IMR-90 (cell line): ENCODE results near the gene LRRC2. TPM values are rescaled to one million over a fixed set of nuclear protein-coding genes. Genes with fewer than 3 reads are reported as not detected.

ENCODE experiments used
- ATAC-seq: fragments of 200-7000 bp; cut with Tn5 transposase; 2 replicates; pipeline ENCODE4 v1.9.1; 2020; ENCODE audit warnings: low read depth, mild to moderate bottlenecking, moderate library complexity
- BruUV-seq: library from RNA; stranded (reverse); fragments of 400-500 nt; replicated peaks from 2 replicates; lab custom pipeline; 2021; lab: Mats Ljungman, UMichigan
- CTCF ChIA-PET: fragments of 300-600 bp; formaldehyde crosslinking; extraction: SDS; loops from one replicate; lab custom pipeline; 2021; ENCODE audit warnings: antibody characterized with exemption; lab: Yijun Ruan, JAX
- POLR2A ChIA-PET: fragments of 300-600 bp; sonication (Branson Sonifier 250); formaldehyde crosslinking; loops from one replicate; lab custom pipeline; 2022; ENCODE audit warnings: antibody characterized with exemption; ENCODE audit not compliant: unreplicated experiment; lab: Charles Lee
- DNase-seq: peaks from one replicate; pipeline ENCODE4 v3.0.0; 2013
- H2AFZ ChIP-seq: replicated peaks from 2 replicates; pipeline ENCODE3; 2013; ENCODE audit warnings: low read length, mild to moderate bottlenecking; ENCODE audit not compliant: poor library complexity
- H2AK5ac ChIP-seq: 2 replicates; pipeline ENCODE4 v1.6.1; 2013; ENCODE audit warnings: low read depth, low read length, inconsistent platforms
- H2AK9ac ChIP-seq: replicated peaks from 2 replicates; pipeline ENCODE3; 2013; ENCODE audit warnings: mild to moderate bottlenecking, low read depth, low read length, moderate library complexity; ENCODE audit not compliant: poor library complexity
- H2BK120ac ChIP-seq: 2 replicates; pipeline ENCODE4 v1.6.1; 2013; ENCODE audit warnings: low read depth, low read length, inconsistent platforms
- H2BK15ac ChIP-seq: 3 replicates; pipeline ENCODE4 v1.6.1; 2013; ENCODE audit warnings: low read depth, low read length, inconsistent platforms
- H2BK20ac ChIP-seq: 2 replicates; pipeline ENCODE4 v1.6.1; 2013; ENCODE audit warnings: low read depth, mild to moderate bottlenecking, inconsistent platforms, low read length, moderate library complexity
- H2BK5ac ChIP-seq: 2 replicates; pipeline ENCODE4 v1.6.1; 2013; ENCODE audit warnings: mild to moderate bottlenecking, low read depth, low read length, inconsistent platforms; ENCODE audit not compliant: poor library complexity, severe bottlenecking
- H3K14ac ChIP-seq: replicated peaks from 2 replicates; pipeline ENCODE4 v1.6.1; 2013; ENCODE audit warnings: low read depth, low read length, inconsistent platforms
- H3K18ac ChIP-seq: 2 replicates; pipeline ENCODE4 v1.6.1; 2013; ENCODE audit warnings: low read depth, low read length, control low read depth
- H3K23ac ChIP-seq: 2 replicates; pipeline ENCODE4 v1.6.1; 2013; ENCODE audit warnings: low read depth, low read length, inconsistent platforms
- H3K27ac ChIP-seq: 2 replicates; pipeline ENCODE4 v1.5.1; 2013; ENCODE audit warnings: mild to moderate bottlenecking, control low read depth, low read length; ENCODE audit not compliant: insufficient read depth
- H3K27me3 ChIP-seq: 2 replicates; pipeline ENCODE4 v1.6.1; 2013; ENCODE audit warnings: low read length; ENCODE audit not compliant: control insufficient read depth, insufficient read depth
- H3K36me3 ChIP-seq: 2 replicates; pipeline ENCODE4 v1.6.1; 2013; ENCODE audit warnings: low read length, mixed read lengths; ENCODE audit not compliant: control insufficient read depth, insufficient read depth
- H3K4ac ChIP-seq: 2 replicates; pipeline ENCODE4 v1.6.1; 2013; ENCODE audit warnings: low read depth, low read length, inconsistent platforms
- H3K4me1 ChIP-seq: 2 replicates; pipeline ENCODE4 v1.6.1; 2013; ENCODE audit warnings: low read length, mixed read lengths; ENCODE audit not compliant: control insufficient read depth, insufficient read depth
- H3K4me2 ChIP-seq: 2 replicates; pipeline ENCODE4 v1.6.1; 2013; ENCODE audit warnings: low read depth, mild to moderate bottlenecking, control low read depth, low read length, moderate library complexity
- H3K4me3 ChIP-seq: 2 replicates; pipeline ENCODE4 v1.5.1; 2013; ENCODE audit warnings: low read depth, mild to moderate bottlenecking, control low read depth, low read length, moderate library complexity; ENCODE audit not compliant: insufficient read depth
- H3K56ac ChIP-seq: 2 replicates; pipeline ENCODE4 v1.6.1; 2013; ENCODE audit warnings: low read length, inconsistent platforms; ENCODE audit not compliant: insufficient read depth; ENCODE audit errors: extremely low read depth
- H3K79me1 ChIP-seq, 2 experiments: 2 replicates each; pipeline ENCODE4 v1.6.1; 2013; ENCODE audit warnings: low read length in 2 of 2, inconsistent platforms in 1 of 2, low read depth in 1 of 2
- H3K9ac ChIP-seq: 2 replicates; pipeline ENCODE4 v1.6.1; 2013; ENCODE audit warnings: low read depth, low read length, control low read depth
- H3K9me1 ChIP-seq: 2 replicates; pipeline ENCODE4 v1.6.1; 2013; ENCODE audit warnings: low read length, inconsistent platforms; ENCODE audit not compliant: insufficient read depth
- H3K9me3 ChIP-seq: 2 replicates; pipeline ENCODE4 v1.6.1; 2013; ENCODE audit warnings: low read length; ENCODE audit not compliant: control insufficient read depth, insufficient read depth
- H4K20me1 ChIP-seq: 2 replicates; pipeline ENCODE4 v1.6.1; 2013; ENCODE audit warnings: low read length, inconsistent platforms; ENCODE audit not compliant: insufficient read depth
- H4K5ac ChIP-seq: 2 replicates; pipeline ENCODE4 v1.6.1; 2013; ENCODE audit warnings: mild to moderate bottlenecking, low read depth, low read length, control low read depth
- H4K8ac ChIP-seq, 2 experiments: 2 replicates each; pipeline ENCODE4 v1.6.1; 2013; ENCODE audit warnings: low read depth in 2 of 2, low read length in 2 of 2, control low read depth in 1 of 2, inconsistent platforms in 1 of 2
- H4K91ac ChIP-seq: 2 replicates; pipeline ENCODE4 v1.6.1; 2013; ENCODE audit warnings: low read depth, low read length, inconsistent platforms; ENCODE audit not compliant: insufficient read depth
- BHLHE40 ChIP-seq: fragments of 150-350 bp; IDR thresholded peaks from 2 replicates; pipeline ENCODE4 v1.6.1; 2016; ENCODE audit warnings: mild to moderate bottlenecking, low read depth, low read length
- CEBPB ChIP-seq: IDR thresholded peaks from 2 replicates; pipeline ENCODE4 v1.6.1; 2012; ENCODE audit warnings: low read depth, low read length, improper control_type of control experiment
- CHD1 ChIP-seq: IDR thresholded peaks from 2 replicates; pipeline ENCODE4 v1.6.1; 2012; ENCODE audit warnings: low read depth, low read length, improper control_type of control experiment
- CTCF ChIP-seq: conservative IDR thresholded peaks from 2 replicates; pipeline ENCODE4 v1.5.1; 2012; ENCODE audit warnings: mild to moderate bottlenecking, low read depth, low read length, improper control_type of control experiment
- FOS ChIP-seq: fragments of 150-350 bp; IDR thresholded peaks from 2 replicates; pipeline ENCODE4 v1.6.1; 2016; ENCODE audit warnings: low read depth, low read length
- MAFK ChIP-seq: IDR thresholded peaks from 2 replicates; pipeline ENCODE4 v1.6.1; 2012; ENCODE audit warnings: low read depth, low read length, improper control_type of control experiment
- MAZ ChIP-seq: IDR thresholded peaks from 2 replicates; pipeline ENCODE4 v1.6.1; 2012; ENCODE audit warnings: low read depth, mild to moderate bottlenecking, low read length, improper control_type of control experiment, moderate library complexity, borderline replicate concordance
- MXI1 ChIP-seq: IDR thresholded peaks from 2 replicates; pipeline ENCODE4 v1.6.1; 2012; ENCODE audit warnings: low read depth, mild to moderate bottlenecking, low read length, moderate library complexity, borderline replicate concordance
- NFE2L2 ChIP-seq: fragments of 150-350 bp; IDR thresholded peaks from 2 replicates; pipeline ENCODE4 v1.6.1; 2016; ENCODE audit warnings: low read depth, mild to moderate bottlenecking, low read length
- POLR2A ChIP-seq: IDR thresholded peaks from 2 replicates; pipeline ENCODE4 v1.6.1; 2012; ENCODE audit warnings: mild to moderate bottlenecking, low read depth, low read length
- RAD21 ChIP-seq: IDR thresholded peaks from 2 replicates; pipeline ENCODE4 v1.6.1; 2012; ENCODE audit warnings: low read length, improper control_type of control experiment
- RCOR1 ChIP-seq: IDR thresholded peaks from 2 replicates; pipeline ENCODE4 v1.6.1; 2012; ENCODE audit warnings: mild to moderate bottlenecking, low read length, improper control_type of control experiment; ENCODE audit not compliant: insufficient replicate concordance
- RFX5 ChIP-seq: IDR thresholded peaks from 2 replicates; pipeline ENCODE4 v1.8.0; 2012; ENCODE audit warnings: low read depth, mild to moderate bottlenecking, low read length, moderate library complexity
- SMC3 ChIP-seq: fragments of 150-350 bp; IDR thresholded peaks from 2 replicates; pipeline ENCODE4 v1.6.1; 2016; ENCODE audit warnings: low read depth, mild to moderate bottlenecking, antibody characterized with exemption, low read length, moderate library complexity
- WGBS, 2 experiments: methylation state at CpG; one replicate each; pipeline versions ENCODE4 v1.1.5 to v1.1.7; 2013; ENCODE audit warnings: missing lambda C conversion rate in 2 of 2; ENCODE audit not compliant: insufficient read length in 1 of 2; ENCODE audit errors: extremely low coverage in 2 of 2; 5-methylcytosine and 5-hydroxymethylcytosine counted together
- dilution Hi-C: fragments of 300-500 bp; cut with HindIII; formaldehyde crosslinking; loops from one replicate; pipeline ENCODE4 v1.14.3; 2018; ENCODE audit warnings: low sequenced_read_pairs; ENCODE audit not compliant: unreplicated experiment
- in situ Hi-C: fragments of 300-500 bp; cut with MboI; formaldehyde crosslinking; loops from 3 replicates; pipeline ENCODE4 v1.14.3; 2019; ENCODE audit warnings: low sequenced_read_pairs, inconsistent platforms, mixed read lengths
- intact Hi-C: fragments of 100-400 bp; cut with micrococcal nuclease; formaldehyde crosslinking; loops from 2 replicates; pipeline ENCODE4 v1.10.0; 2022
- polyA plus RNA-seq, 3 experiments: library from polyadenylated mRNA; depleted of rRNA; stranded (reverse); fragments of >200 nt; gene quantifications; 2 replicates each; pipeline ENCODE4 v1.2.3, GENCODE V29; 2012; ENCODE audit warnings: low replicate concordance in 1 of 3
- total RNA-seq: library from RNA; depleted of rRNA; stranded (reverse); fragments of >200 nt; gene quantifications from 2 replicates; pipeline ENCODE4 v1.2.3, GENCODE V29; 2012
- TF ChIP-seq, protein P1 (sequence below): fragments of 150-350 bp; IDR thresholded peaks from 2 replicates; pipeline ENCODE4 v1.6.1; 2017; ENCODE audit warnings: mild to moderate bottlenecking, antibody characterized with exemption, low read length, low read depth
- TF ChIP-seq, protein P2 (sequence below): fragments of 150-350 bp; IDR thresholded peaks from 2 replicates; pipeline ENCODE4 v1.6.1; 2016; ENCODE audit warnings: low read depth, mild to moderate bottlenecking, low read length, moderate library complexity, borderline replicate concordance

LRRC2 gene
- total and polyA plus RNA-seq, 2 of the 4 experiments (the other 2 are of a cell fraction), result 2.9 to 4.1 TPM

GRCh38 chr3:46489381-46489780 lies 76.7 kb downstream of the LRRC2 start:
- H3K9ac ChIP-seq, result peak overlapping the region; percentile 50
- H3K4ac ChIP-seq, result peak overlapping the region; percentile 99
- peak overlapping the region; percentile 89 for H2AK5ac ChIP-seq
- H4K20me1 ChIP-seq, result no peaks in the 10 kb centered on the region
- H3K4me1 ChIP-seq, result peaks cover 15% of the 10 kb centered on the region
- H2AK9ac ChIP-seq, result peak overlapping the region; percentile 91
- H3K9me3 ChIP-seq, result no peaks in the 10 kb centered on the region
- peak overlapping the region; percentile 100 for H2BK20ac ChIP-seq
- peak overlapping the region; percentile 100 for H2BK120ac ChIP-seq
- 80% methylated on average over 3 of the region's 4 CpGs; no CpG with 5 or more reads in 1 of the 2 experiments for WGBS, 2 experiments
- peaks cover 9% of the 10 kb centered on the region for H3K9me1 ChIP-seq
- in situ Hi-C loops, result loop anchor here (5.0 to 25.0 kb wide), 2 partner anchors 143 to 398 kb away; partner anchors contain the start of gene PTH1R
- peak overlapping the region; percentile 99 for H2BK5ac ChIP-seq
- peak overlapping the region; percentile 74 for H3K18ac ChIP-seq
- H4K8ac ChIP-seq, result peak overlapping the region; percentile 96 to 98
- H3K4me2 ChIP-seq, result no peak overlapping the region
- peak overlapping the region; percentile 99 for H3K23ac ChIP-seq
- H4K5ac ChIP-seq, result peak overlapping the region; percentile 89
- no TSS peak for BruUV-seq
- TF ChIP-seq MAFK (no peak), CTCF (no peak), SMC3 (no peak), BHLHE40 (no peak), FOS (no peak), MXI1 (no peak), NFE2L2 (no peak), RFX5 (no peak), RAD21 (no peak), RCOR1 (no peak), CEBPB (no peak), CHD1 (no peak), MAZ (no peak), POLR2A (no peak)
- TF ChIP-seq, protein P1, sequence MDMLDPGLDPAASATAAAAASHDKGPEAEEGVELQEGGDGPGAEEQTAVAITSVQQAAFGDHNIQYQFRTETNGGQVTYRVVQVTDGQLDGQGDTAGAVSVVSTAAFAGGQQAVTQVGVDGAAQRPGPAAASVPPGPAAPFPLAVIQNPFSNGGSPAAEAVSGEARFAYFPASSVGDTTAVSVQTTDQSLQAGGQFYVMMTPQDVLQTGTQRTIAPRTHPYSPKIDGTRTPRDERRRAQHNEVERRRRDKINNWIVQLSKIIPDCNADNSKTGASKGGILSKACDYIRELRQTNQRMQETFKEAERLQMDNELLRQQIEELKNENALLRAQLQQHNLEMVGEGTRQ, result no peak
- TF ChIP-seq, protein P2, sequence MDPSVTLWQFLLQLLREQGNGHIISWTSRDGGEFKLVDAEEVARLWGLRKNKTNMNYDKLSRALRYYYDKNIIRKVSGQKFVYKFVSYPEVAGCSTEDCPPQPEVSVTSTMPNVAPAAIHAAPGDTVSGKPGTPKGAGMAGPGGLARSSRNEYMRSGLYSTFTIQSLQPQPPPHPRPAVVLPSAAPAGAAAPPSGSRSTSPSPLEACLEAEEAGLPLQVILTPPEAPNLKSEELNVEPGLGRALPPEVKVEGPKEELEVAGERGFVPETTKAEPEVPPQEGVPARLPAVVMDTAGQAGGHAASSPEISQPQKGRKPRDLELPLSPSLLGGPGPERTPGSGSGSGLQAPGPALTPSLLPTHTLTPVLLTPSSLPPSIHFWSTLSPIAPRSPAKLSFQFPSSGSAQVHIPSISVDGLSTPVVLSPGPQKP, result no peak
- peak overlapping the region; percentile 90; the same call in 2 of the 3 replicates for H2BK15ac ChIP-seq
- peak overlapping the region; percentile 55 for H2AFZ ChIP-seq
- peak overlapping the region; percentile 99 for H4K91ac ChIP-seq
- ChIA-PET POLR2A (no interaction called here), CTCF (interaction anchor here (0.6 to 3.3 kb wide), 19 partner anchors 12 to 760 kb away, joined by 3 to 49 read pairs (median 4); no protein-coding TSS in a partner anchor)
- dilution Hi-C loops, result no loop called here
- H3K79me1 ChIP-seq, result no peaks in the 10 kb centered on the region
- no peaks in the 10 kb centered on the region for H3K36me3 ChIP-seq
- peak overlapping the region; percentile 98 for H3K14ac ChIP-seq
- intact Hi-C loops, result loop anchor here (2.0 to 5.0 kb wide), 2 partner anchors 205 to 418 kb away; no protein-coding TSS in a partner anchor
- ATAC-seq, result no peak
- peak overlapping the region; percentile 80 for H3K56ac ChIP-seq
- no peak for DNase-seq
- peak overlapping the region; percentile 74 for H3K27ac ChIP-seq
- H3K27me3 ChIP-seq, result no peaks in the 10 kb centered on the region
- no peak overlapping the region for H3K4me3 ChIP-seq
